Inferior parietal cortex (tissue), 1 donor: ENCODE data around the gene SF3B5.
A peak's percentile ranks its signal among the peaks of the same experiment; 100 is the strongest.
"Not testable (repeated sequence)": the region's sequence is repeated elsewhere in the genome, so short reads cannot be mapped to it uniquely, and the experiment has no call there.

ENCODE experiments used
- DNase-seq: peaks from one replicate; pipeline ENCODE4 v3.0.0-alpha.2; 2016; ENCODE audit errors: extremely low spot score

Gene SF3B5

DNA sequence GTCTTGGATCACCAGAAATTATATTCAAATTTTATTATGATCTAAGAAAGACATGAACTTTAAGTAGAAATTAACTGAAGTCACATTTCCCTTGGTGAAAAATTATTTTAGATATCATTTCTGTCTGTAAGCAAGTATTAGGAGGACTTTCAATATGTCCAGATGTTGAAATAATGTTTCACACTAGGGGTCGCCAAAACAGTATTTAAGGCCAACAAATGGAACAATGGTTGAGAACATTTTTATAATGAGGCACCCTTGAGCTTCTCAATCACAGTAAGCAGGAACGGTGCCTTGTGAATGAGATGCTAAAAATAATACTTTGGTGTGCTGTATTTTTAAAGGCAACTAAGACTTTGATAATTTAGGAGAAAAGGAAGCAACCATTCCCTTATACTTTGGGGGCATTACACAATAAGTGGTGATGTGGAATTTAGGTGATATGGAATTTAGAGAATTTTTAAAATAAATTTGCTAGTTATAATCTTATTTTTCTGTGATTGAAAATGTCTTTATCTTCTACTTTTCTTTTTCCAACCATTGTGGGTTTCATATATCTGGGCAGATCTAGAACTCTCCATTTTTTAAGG is 9.6 kb upstream of the SF3B5 start:
- DNase-seq: peak; percentile 85

- DNase-seq: no peak
Observed at GRCh38 chr6:144104488-144104887, 9.1 kb upstream of the SF3B5 start.

- DNase-seq: no peak
Observed at GRCh38 chr6:144103026-144103563, 7.7 kb upstream of the SF3B5 start.

DNA sequence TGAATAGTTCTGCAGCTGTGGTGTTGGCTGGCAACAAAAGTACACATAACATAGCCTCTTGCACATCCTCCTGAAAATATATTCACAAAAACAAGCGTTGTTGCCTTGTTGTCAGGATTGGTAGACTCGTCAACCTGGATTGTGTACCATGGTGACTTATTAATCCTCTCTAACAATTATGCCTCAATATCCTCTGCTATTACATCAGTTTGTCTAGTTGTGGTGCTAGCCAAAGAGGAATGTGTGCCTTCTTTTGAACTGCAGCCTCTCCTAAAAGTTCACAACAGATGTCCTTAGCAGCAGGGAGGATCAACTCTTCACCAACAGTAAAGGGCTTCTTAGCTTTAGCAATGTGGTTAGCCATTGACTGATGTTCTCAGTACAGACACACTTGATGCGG is 3.6 kb upstream of the SF3B5 start:
- no peak for DNase-seq

GRCh38 chr6:144094731-144095133 is 641 bp downstream of the SF3B5 start:
- DNase-seq: no peak

DNA sequence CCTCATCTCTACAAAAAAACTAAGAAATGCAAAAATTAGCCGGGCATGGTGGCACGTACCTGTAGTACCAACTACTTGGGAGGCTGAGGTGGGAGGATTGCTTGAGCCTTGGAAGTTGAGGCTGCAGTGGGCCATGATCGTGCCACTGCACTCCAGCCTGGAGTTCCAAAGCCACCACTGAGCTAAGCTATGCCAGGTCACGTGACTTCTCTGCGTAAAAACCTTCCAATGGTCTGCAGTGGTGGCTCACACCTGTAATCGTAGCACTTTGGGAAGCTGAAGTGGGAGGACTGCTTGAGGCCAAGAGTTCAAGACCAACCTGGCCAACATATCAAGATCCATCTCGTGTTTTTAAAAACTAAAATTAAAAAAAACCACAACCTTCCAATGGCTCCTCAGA is 1.7 kb downstream of the SF3B5 start:
- DNase-seq: no peak

GRCh38 chr6:144093236-144093635 is 2.1 kb downstream of the SF3B5 start:
- no peak for DNase-seq

- no peak for DNase-seq
Observed at GRCh38 chr6:144090384-144090783, 5.0 kb downstream of the SF3B5 start.

- DNase-seq: no peak
Observed at GRCh38 chr6:144087789-144088426, 7.5 kb downstream of the SF3B5 start.

- no peak for DNase-seq
Observed at GRCh38 chr6:144086959-144087358, 8.4 kb downstream of the SF3B5 start.

GRCh38 chr6:144083172-144083571 is 12.2 kb downstream of the SF3B5 start:
- no peak for DNase-seq

GRCh38 chr6:144082412-144082811 is 13.0 kb downstream of the SF3B5 start:
- DNase-seq: not testable (repeated sequence)

DNA sequence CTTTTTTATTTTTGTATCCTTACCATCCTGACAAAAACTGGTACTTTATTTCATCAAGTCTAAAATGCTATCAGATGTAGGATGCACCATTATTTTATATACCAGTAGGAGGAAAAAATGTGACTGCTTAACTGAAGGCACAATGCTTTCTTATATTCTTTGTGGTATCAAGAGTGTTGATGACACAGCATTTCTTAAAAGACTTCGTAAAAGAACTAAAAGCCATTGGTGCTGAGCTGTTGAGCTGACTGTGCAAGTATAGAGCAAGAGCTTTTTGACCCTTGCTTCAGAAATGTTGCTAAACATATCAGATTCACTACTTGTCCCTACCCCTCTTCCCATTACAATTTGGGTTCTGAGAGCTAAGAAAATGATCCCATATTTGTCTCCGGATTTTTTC is 17.5 kb downstream of the SF3B5 start:
- DNase-seq: no peak

- DNase-seq: no peak
Observed at GRCh38 chr6:144075875-144076274, 19.5 kb downstream of the SF3B5 start.

DNA sequence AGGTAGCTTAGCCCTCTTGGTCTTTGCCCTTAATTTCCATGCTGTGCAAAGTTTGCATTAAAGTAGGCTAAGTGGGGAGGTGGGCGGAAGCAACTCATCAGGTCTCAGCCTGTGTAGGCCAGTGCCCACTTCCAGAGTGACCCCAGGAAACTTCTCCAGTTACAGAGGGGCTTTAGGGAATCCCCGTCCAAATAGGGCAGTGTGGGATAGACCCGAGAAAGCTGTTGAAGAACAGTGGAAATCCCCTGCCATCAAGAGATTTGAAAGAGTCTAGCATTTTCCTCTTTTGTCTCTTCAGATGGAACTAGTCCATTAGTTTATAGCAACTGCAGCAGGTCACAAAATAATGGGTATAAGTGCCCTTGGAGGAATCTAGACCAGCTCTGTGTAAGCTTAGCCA is 20.2 kb downstream of the SF3B5 start:
- no peak for DNase-seq

GRCh38 chr6:144073024-144073423 is 22.3 kb downstream of the SF3B5 start:
- no peak for DNase-seq

DNA sequence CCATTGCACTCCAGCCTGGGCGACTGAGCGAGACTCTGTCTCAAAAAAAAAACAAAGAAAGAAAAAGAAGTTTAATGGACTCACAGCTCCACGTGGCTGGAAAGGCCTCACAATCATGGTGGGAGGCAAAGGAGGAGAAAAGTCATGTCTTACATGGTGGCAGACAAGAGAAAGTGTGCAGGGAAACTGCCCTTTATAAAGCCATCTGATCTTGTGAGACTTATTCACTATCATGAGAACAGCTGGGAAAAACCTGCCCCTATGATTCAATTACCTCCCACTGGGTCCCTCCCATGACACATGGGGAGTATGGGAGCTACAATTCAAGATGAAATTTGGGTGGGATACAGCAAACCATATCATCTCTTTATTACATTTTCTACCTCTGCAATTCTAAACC is 25.9 kb downstream of the SF3B5 start:
- no peak for DNase-seq

GRCh38 chr6:144068794-144069193 is 26.6 kb downstream of the SF3B5 start:
- no peak for DNase-seq

DNA sequence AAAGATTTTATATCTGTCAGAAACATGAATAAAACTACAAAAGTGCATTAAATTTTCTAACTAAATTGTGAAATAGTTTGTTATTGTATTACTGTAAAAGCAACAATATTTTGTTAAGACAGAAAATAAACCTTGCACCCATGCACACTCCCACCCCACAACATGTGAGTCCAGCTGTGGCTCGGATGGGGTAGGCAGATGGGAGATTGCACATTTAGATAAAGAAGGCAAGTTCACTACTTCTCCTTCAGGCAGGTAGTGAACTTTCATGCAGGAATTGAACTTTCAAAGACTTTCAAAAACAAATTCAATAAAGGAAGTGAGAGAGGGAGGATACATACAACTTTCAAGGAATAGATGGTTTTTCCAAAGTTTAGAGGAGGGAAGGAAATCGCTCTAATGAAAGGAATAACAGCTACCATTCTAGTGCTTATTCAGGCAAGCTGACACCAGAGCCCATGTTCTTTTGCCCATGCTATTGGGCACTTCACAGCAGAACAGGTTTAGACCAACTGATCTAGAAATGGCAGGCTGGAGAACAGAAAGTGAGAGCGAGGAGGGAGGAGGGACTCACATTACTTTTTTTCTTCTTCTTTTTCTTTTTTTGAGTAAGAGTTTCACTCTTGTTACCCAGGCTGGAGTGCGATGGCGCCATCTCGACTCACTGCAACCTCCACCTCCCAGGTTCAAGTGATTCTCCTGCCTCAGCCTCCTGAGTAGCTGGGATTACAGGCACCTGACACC is 28.5 kb downstream of the SF3B5 start:
- DNase-seq: no peak

DNA sequence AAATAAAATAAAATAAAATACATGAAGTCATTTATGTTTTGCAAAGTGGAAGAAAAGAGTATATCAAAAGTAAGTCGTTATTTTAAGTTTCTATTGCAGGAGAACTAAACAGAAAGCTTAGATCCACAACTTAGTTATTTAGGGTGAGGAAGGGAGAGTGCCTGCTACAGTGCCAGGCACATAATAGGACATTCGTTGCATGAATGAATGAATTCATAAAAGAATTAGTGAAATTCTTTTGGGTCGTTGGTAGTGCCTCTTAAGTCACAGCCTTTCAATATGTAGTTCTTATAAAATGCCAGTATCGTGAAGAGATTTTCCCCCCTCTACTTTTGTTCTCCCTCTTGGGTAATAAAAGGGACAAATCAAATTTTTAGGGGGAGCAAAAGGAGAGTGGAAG is 29.1 kb downstream of the SF3B5 start:
- no peak for DNase-seq

DNA sequence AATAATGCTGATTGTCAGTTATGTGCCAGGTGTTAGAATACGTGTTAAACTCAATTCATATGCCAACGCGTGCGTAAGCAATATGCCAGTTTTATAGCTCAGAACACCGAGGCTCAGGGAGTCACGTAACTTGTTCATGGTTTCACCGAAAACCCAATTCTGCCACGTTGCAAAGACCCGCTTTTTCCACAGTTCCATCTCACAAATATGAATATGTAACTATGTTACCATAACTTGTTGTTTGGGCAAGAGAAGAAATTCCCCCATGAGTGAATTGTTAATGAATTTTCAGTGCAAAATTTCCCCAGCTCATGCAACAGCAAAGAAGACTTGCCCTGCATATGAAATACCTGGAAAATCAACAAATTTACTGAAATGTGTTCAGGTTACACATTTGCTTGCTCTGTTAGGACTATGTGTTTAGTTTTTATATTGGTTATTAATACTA is 30.1 kb downstream of the SF3B5 start:
- no peak for DNase-seq

DNA sequence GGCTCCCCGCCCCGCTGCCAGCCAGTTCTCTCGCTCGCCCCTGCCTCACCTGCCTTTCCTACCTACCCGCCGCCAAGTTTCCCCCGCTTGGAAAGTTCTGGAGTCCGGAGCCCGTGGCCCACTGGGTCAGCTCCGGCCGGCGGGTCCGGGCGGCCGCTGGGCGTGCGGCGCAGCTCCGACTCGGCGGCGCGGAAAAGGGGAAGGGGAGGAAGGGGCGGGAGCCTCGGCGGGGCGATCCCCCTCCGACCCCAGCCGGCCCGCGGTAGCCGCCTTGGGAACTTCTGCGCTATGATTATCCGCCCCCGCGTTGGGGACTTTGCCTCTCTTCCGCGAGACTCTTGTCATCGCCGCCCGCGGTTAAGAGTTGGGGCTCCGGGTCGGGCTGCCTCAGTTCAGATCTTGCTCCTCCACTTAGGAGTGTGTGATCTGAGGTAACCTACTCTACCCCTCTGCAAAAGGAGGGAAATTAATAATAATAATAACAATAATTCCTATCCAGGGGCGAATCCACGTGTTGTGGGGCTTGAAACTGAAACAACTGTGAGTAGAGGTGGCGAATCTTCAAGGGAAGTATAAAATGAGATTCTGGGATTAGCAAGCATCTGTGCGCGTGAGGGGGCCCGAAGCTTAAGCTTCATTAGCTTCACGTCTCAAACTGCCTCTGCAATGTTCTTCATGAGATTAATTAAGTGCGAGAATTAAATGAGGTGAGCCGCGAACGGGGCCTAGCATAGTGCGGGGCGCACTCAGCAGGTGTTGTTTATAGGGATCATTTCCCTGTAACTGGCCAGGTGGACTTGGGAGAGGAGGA is 30.8 kb downstream of the SF3B5 start:
- no peak for DNase-seq
